PFSK-1 (cell line): ENCODE measurements around the gene SCO2.

Source experiments
- POLR2AphosphoS5 ChIP-seq: IDR thresholded peaks from 2 replicates; pipeline ENCODE4 v1.6.1; 2012; ENCODE audit warnings: low read depth, mild to moderate bottlenecking, control low read depth, low read length, moderate library complexity
- REST ChIP-seq, 2 experiments: IDR thresholded peaks; 2 replicates each; pipeline versions ENCODE4 v1.6.1 to v1.8.0; 2011 to 2012; ENCODE audit warnings: low read depth in 2 of 2, low read length in 2 of 2, control low read depth in 1 of 2, inconsistent platforms in 1 of 2, mild to moderate bottlenecking in 1 of 2, moderate library complexity in 1 of 2; ENCODE audit not compliant: insufficient read depth in 1 of 2
- TAF1 ChIP-seq: IDR thresholded peaks from 2 replicates; pipeline ENCODE4 v1.6.1; 2012; ENCODE audit warnings: low read length, control low read depth, borderline replicate concordance; ENCODE audit not compliant: insufficient read depth

DNA sequence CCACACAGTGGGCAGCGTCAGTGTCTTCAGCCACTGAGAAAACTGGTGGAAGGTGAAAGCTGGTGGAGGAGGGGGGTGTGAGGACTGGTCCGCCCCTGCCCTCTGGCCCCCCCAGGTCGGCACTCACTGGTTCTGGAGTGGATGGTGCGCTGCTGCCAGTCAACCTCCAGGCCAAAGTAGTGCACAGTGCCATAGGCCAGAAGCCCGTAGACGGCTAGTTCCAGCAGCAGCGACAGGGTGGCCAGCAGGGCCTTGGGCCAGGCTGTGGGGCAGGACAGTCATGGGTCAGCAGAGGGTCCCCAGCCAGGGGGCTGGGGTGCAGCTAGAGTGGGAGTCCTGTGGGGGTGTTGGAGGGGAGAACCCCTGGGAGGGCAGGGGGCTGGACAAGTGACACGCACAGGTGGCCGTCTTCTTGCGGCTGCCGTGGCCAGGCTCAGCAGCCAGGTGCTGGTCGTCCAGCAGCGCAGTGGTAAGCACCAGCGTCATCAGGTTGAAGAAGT is 20.1 kb downstream of the SCO2 start:
- no peak for TF ChIP-seq POLR2AphosphoS5
- no peak for TF ChIP-seq TAF1
- no peak for TF ChIP-seq REST (IDR thresholded peaks at IDR 0.05; ENCODE audit: insufficient read depth in 1 of 2, low read depth in 2 of 2, low read length in 2 of 2)
